ENCODE measurements around the gene ST6GAL2.
A peak's percentile ranks its signal among the peaks of the same experiment; 100 is the strongest.

ST6GAL2 gene, protein sequence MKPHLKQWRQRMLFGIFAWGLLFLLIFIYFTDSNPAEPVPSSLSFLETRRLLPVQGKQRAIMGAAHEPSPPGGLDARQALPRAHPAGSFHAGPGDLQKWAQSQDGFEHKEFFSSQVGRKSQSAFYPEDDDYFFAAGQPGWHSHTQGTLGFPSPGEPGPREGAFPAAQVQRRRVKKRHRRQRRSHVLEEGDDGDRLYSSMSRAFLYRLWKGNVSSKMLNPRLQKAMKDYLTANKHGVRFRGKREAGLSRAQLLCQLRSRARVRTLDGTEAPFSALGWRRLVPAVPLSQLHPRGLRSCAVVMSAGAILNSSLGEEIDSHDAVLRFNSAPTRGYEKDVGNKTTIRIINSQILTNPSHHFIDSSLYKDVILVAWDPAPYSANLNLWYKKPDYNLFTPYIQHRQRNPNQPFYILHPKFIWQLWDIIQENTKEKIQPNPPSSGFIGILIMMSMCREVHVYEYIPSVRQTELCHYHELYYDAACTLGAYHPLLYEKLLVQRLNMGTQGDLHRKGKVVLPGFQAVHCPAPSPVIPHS

DNA sequence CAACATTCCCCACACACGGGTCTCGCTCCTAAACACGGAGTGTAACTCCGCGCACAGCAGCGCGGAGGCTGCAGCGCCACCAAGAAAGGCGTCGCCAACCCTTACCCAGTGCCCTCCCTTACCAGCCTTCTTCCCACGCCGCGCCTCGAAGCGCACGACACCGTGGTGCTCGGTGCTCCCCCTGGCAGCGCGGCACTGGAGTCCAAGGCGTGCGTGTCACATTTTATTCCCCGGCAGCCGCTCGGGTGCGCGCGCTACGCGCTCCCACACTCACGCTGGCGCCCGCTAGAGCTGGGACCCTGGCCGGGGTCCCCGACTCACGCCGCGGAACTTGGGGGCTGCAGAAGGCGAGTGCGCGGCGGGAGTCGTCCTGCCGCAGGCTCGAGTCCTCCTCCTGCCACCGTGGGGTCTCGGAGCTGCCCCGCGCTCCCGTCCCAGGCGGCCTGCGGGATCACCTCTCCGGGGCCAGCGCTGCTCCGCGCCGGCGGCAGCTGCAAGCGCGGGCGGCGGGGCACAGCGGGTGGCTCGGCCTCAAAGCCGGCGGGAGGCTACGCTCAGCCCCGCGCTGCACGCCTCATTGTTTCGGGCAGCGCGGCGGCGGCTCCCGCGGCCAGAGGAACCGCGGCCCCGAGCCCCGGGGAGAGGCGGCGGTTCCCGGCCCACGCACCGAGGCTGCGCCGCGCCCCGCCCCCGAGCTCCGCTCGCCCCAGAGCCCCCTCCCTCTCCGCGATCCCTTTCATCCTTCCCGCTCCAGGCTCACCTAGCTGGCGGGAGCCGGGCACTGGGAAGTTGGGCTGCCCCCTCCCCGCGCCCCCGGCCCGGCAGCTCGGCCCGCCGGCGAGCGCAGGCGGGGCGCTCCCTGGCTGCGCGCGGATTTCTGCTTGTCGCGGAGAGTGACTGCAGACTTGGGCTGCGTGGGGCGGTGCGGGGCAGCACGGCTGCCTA, at the start of gene ST6GAL2:
Gene ST6GAL2, minus strand, starts transcription at position 197 of the 945 bp plus-strand sequence. CDS start 42,190 bp downstream, outside the sequence.
- peak in 1 of 2 donors; percentile 26 for DNase-seq (ENCODE audit: low read depth in 2 of 2)
- H3K4me3 ChIP-seq (replicated peaks in 1 of 2; ENCODE audit: low read depth in 2 of 2, low read length in 2 of 2), result peak within 1 kb of the TSS; percentile 36 to 46

DNA sequence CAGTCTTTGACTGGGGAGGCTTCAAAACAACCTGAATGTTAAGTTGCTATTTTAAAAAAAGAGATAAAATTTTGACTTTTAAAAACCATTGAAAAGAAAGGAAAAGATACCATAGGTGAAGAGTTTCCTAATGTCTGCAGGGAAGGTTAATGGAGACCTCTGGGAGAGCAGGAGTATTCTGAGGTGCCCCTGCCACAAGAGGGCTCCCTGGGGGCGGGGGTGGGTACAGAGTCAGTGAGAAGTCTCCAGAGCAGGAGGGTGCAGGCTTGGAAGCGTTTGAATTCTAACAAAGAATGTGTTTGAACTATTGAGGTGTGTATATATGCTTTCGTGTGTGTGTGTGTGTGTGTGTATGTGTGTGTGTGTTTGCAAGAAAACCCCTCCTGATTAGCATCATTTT, 46.7 kb upstream of the ST6GAL2 start:
- H3K4me3 ChIP-seq (replicated peaks in 1 of 2; ENCODE audit: low read depth in 2 of 2, low read length in 2 of 2), result no peak overlapping the region
- DNase-seq (ENCODE audit: low read depth in 2 of 2), result no peak
- TF ChIP-seq, protein P1, sequence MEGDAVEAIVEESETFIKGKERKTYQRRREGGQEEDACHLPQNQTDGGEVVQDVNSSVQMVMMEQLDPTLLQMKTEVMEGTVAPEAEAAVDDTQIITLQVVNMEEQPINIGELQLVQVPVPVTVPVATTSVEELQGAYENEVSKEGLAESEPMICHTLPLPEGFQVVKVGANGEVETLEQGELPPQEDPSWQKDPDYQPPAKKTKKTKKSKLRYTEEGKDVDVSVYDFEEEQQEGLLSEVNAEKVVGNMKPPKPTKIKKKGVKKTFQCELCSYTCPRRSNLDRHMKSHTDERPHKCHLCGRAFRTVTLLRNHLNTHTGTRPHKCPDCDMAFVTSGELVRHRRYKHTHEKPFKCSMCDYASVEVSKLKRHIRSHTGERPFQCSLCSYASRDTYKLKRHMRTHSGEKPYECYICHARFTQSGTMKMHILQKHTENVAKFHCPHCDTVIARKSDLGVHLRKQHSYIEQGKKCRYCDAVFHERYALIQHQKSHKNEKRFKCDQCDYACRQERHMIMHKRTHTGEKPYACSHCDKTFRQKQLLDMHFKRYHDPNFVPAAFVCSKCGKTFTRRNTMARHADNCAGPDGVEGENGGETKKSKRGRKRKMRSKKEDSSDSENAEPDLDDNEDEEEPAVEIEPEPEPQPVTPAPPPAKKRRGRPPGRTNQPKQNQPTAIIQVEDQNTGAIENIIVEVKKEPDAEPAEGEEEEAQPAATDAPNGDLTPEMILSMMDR (IDR thresholded peaks at IDR 0.05; ENCODE audit: low read depth, low read length), result no peak

More for the DNA sequence above, at the start of gene ST6GAL2:
- TF ChIP-seq, protein P1 (IDR thresholded peaks at IDR 0.05; ENCODE audit: low read depth, low read length), result no peak

DNA sequence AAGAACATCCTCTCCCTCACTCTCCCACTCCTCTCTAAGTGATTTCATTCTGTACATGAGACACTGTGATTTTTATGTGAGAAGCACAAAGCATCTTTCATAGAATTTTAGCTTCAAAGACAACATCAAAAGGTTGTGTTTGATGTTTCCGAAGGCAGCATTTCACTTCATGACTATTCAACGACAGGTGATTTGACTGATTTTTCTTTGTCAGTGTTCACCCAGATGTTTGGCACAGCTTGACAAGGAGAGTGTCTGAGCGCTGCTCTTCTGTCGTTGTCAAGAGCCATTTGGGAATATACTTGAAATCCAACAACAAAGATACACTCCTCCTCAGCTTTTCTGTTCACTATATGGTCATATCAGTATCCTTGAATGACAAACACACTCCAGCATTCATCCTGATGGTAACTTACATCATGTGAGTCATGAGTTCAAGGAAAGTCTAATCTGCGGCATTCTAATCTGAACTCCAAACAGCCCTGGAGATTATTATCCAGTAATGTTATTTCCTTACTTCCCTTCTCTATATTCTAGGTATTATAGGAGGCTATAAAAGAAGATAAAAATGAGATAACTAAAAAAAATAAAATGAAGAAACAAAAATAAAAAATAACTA, 45.9 kb upstream of the ST6GAL2 start:
- DNase-seq (ENCODE audit: low read depth in 2 of 2), result no peak
- TF ChIP-seq, protein P1 (IDR thresholded peaks at IDR 0.05; ENCODE audit: low read depth, low read length), result no peak
- no peak overlapping the region for H3K4me3 ChIP-seq (replicated peaks in 1 of 2; ENCODE audit: low read depth in 2 of 2, low read length in 2 of 2)

DNA sequence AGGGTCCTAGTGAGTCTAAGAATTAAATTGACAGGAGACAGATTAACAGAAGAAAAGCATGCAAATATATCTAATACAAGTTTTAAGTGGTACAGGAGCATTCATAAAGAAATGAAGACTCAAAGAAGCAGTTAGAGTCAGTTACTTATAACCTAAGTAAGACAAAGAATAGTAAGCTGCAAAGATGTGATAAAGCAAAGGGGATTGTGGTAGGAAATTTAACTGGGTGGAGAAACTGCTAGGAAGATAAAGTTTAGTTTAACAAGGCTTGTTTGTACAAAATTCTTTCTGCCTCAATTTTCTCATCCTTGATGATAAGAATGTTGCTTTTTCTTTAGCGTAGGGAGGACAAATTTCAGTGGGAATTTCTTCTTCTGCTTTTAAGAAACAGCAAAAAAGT, 35.5 kb upstream of the ST6GAL2 start:
- H3K4me3 ChIP-seq (replicated peaks in 1 of 2; ENCODE audit: low read depth in 2 of 2, low read length in 2 of 2), result no peak overlapping the region
- TF ChIP-seq, protein P1 (IDR thresholded peaks at IDR 0.05; ENCODE audit: low read depth, low read length), result no peak
- DNase-seq (ENCODE audit: low read depth in 2 of 2), result no peak

DNA sequence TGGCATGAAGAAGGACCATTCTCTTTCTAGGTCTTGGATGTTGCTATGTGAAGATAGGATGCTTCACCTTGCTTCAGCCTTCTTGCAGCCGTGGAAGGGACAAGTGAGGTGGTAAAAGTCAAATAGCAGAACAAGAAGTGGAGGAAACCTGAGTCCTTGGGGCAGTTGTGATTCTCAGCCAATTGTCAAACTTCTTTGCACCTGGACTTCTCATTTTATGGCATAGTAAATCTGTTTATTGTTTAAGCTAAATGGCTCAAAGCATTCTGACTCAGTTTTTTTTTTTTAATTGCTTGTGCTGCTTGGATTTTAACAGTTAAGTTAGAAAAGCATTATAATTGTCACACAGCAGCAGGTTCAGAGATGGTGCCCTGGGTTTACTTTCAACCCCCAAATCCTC, 33.0 kb upstream of the ST6GAL2 start:
- no peak overlapping the region for H3K4me3 ChIP-seq (replicated peaks in 1 of 2; ENCODE audit: low read depth in 2 of 2, low read length in 2 of 2)
- DNase-seq (ENCODE audit: low read depth in 2 of 2), result no peak
- TF ChIP-seq, protein P1 (IDR thresholded peaks at IDR 0.05; ENCODE audit: low read depth, low read length), result no peak

DNA sequence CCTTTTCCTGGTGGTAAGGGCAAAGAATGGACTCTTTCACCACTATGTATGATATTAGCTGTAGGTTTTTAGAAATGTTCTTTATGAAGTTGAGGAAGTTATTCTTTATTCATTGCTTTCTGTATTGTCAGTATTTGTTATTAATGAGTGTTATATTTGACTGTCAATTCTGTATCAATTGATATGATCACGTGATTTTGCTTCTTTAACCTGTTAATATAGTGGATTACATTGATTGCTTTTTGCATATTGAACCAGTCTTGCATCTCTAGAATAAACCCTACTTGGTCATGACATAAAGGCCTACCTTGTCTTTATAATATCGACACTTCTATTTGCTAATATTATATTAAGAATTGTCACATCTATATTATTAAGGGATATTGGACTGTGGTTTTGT, 18.3 kb upstream of the ST6GAL2 start:
- no peak for DNase-seq (ENCODE audit: low read depth in 2 of 2)
- TF ChIP-seq, protein P1 (IDR thresholded peaks at IDR 0.05; ENCODE audit: low read depth, low read length), result no peak

More for the DNA sequence above, 18.3 kb upstream of the ST6GAL2 start:
- no peak overlapping the region for H3K4me3 ChIP-seq (replicated peaks in 1 of 2; ENCODE audit: low read depth in 2 of 2, low read length in 2 of 2)
